ENCODE data around the gene ARVCF.

The ARVCF gene

GRCh38 chr22:20063271-20064139, 46.9 kb upstream of the ARVCF start:
- Mint-ChIP-seq H3K4me3 (no peak overlapping the region), H3K27ac (no peak overlapping the region), H3K4me1 (peaks cover 10% of the 10 kb centered on the region), H3K36me3 (ENCODE audit: low read depth) (no peaks in the 10 kb centered on the region), H3K9me3 (no peaks in the 10 kb centered on the region), H3K27me3 (ENCODE audit: low read depth) (no peaks in the 10 kb centered on the region)
- no peak for TF ChIP-seq CTCF (IDR thresholded peaks at IDR 0.05; ENCODE audit: unreplicated experiment in 3 of 3)

- no peak for TF ChIP-seq CTCF (IDR thresholded peaks at IDR 0.05; ENCODE audit: unreplicated experiment in 3 of 3)
- no peaks in the 10 kb centered on the region for H3K36me3 Mint-ChIP-seq (ENCODE audit: low read depth)
- peaks cover 10% of the 10 kb centered on the region for H3K4me1 Mint-ChIP-seq
- no peak overlapping the region for H3K27ac Mint-ChIP-seq
- no peaks in the 10 kb centered on the region for H3K9me3 Mint-ChIP-seq
- H3K4me3 Mint-ChIP-seq, result no peak overlapping the region
- no peaks in the 10 kb centered on the region for H3K27me3 Mint-ChIP-seq (ENCODE audit: low read depth)
Observed at GRCh38 chr22:20062766-20063083, 46.1 kb upstream of the ARVCF start.

GRCh38 chr22:20062043-20062765, 45.6 kb upstream of the ARVCF start:
- no peak for TF ChIP-seq CTCF (IDR thresholded peaks at IDR 0.05; ENCODE audit: unreplicated experiment in 3 of 3)

GRCh38 chr22:20061481-20061861, 44.8 kb upstream of the ARVCF start:
- no peaks in the 10 kb centered on the region for H3K27me3 Mint-ChIP-seq (ENCODE audit: low read depth)
- no peak for TF ChIP-seq CTCF (IDR thresholded peaks at IDR 0.05; ENCODE audit: unreplicated experiment in 3 of 3)
- H3K4me3 Mint-ChIP-seq, result no peak overlapping the region
- H3K36me3 Mint-ChIP-seq (ENCODE audit: low read depth), result no peaks in the 10 kb centered on the region
- no peaks in the 10 kb centered on the region for H3K9me3 Mint-ChIP-seq
- peaks cover 10% of the 10 kb centered on the region for H3K4me1 Mint-ChIP-seq
- H3K27ac Mint-ChIP-seq, result no peak overlapping the region

More at GRCh38 chr22:20062043-20062765, 45.6 kb upstream of the ARVCF start:
- Mint-ChIP-seq H3K27ac (no peak overlapping the region), H3K4me1 (peaks cover 10% of the 10 kb centered on the region), H3K9me3 (no peaks in the 10 kb centered on the region), H3K27me3 (ENCODE audit: low read depth) (no peaks in the 10 kb centered on the region), H3K4me3 (no peak overlapping the region), H3K36me3 (ENCODE audit: low read depth) (no peaks in the 10 kb centered on the region)

GRCh38 chr22:20060700-20061480, 44.3 kb upstream of the ARVCF start:
- TF ChIP-seq CTCF (IDR thresholded peaks at IDR 0.05; ENCODE audit: unreplicated experiment in 3 of 3), result no peak
- Mint-ChIP-seq H3K27ac (no peak overlapping the region), H3K27me3 (ENCODE audit: low read depth) (no peaks in the 10 kb centered on the region), H3K9me3 (no peaks in the 10 kb centered on the region), H3K36me3 (ENCODE audit: low read depth) (no peaks in the 10 kb centered on the region), H3K4me1 (peaks cover 10% of the 10 kb centered on the region), H3K4me3 (no peak overlapping the region)

All from nephron (organoid).